Liver (tissue), 9 donors: ENCODE results near the gene PLXDC2. TPM values are rescaled to one million over a fixed set of nuclear protein-coding genes. Genes with fewer than 3 reads are reported as not detected.

ENCODE experiments used
- DNase-seq: peaks from one replicate; pipeline ENCODE4 v3.0.0-alpha.2; 2017; ENCODE audit warnings: low spot score
- H3K27ac ChIP-seq, 2 donors: one replicate each; pipeline ENCODE4 v1.7.0; 2013; ENCODE audit warnings: inconsistent platforms in 2 of 2, low read length in 2 of 2, control low read depth in 1 of 2, low read depth in 1 of 2, mild to moderate bottlenecking in 1 of 2
- H3K27me3 ChIP-seq, 4 donors: one replicate each; pipeline versions ENCODE4 v1.6.1 to v1.7.0; 2013; ENCODE audit warnings: low read length in 3 of 4, inconsistent platforms in 1 of 4, mild to moderate bottlenecking in 1 of 4, moderate library complexity in 1 of 4; ENCODE audit not compliant: control insufficient read depth in 4 of 4, insufficient read depth in 4 of 4
- H3K36me3 ChIP-seq, 4 donors: one replicate each; pipeline versions ENCODE4 v1.6.1 to v1.7.0; 2013; ENCODE audit warnings: low read length in 3 of 4, mild to moderate bottlenecking in 3 of 4, low read depth in 1 of 4, moderate library complexity in 1 of 4; ENCODE audit not compliant: control insufficient read depth in 4 of 4, insufficient read depth in 3 of 4
- H3K4me1 ChIP-seq, 4 donors: one replicate each; pipeline versions ENCODE4 v1.6.1 to v1.7.0; 2013; ENCODE audit warnings: low read length in 3 of 4, mild to moderate bottlenecking in 3 of 4, moderate library complexity in 1 of 4; ENCODE audit not compliant: control insufficient read depth in 4 of 4, insufficient read depth in 4 of 4
- H3K4me3 ChIP-seq, 3 donors: one replicate each; pipeline versions ENCODE4 v1.6.1 to v1.7.0; 2013; ENCODE audit warnings: low read length in 3 of 3, control low read depth in 1 of 3, low read depth in 1 of 3, mild to moderate bottlenecking in 1 of 3
- H3K9ac ChIP-seq, 2 donors: one replicate each; pipeline ENCODE4 v1.7.0; 2013; ENCODE audit warnings: low read length in 2 of 2, mild to moderate bottlenecking in 2 of 2, moderate library complexity in 2 of 2, control low read depth in 1 of 2, low read depth in 1 of 2
- H3K9me3 ChIP-seq, 4 donors: one replicate each; pipeline versions ENCODE4 v1.6.1 to v1.7.0; 2013; ENCODE audit warnings: low read length in 3 of 4; ENCODE audit not compliant: control insufficient read depth in 4 of 4
- ATF3 ChIP-seq: IDR thresholded peaks from 2 replicates; pipeline ENCODE4 v1.6.1; 2016; ENCODE audit warnings: antibody characterized with exemption
- CTCF ChIP-seq: fragments of 150-350 bp; IDR thresholded peaks from 2 replicates; pipeline ENCODE4 v1.5.1; 2017; ENCODE audit warnings: improper control_type of control experiment, low read depth, low read length; ENCODE audit not compliant: missing input control
- FOXA2 ChIP-seq: IDR thresholded peaks from 2 replicates; pipeline ENCODE4 v1.6.1; 2016; ENCODE audit warnings: antibody characterized with exemption
- GABPA ChIP-seq, 2 donors: IDR thresholded peaks in 1 of 2; conservative IDR thresholded peaks in 1 of 2; 2 replicates each; pipeline ENCODE4 v1.6.1; 2016; ENCODE audit warnings: antibody characterized with exemption in 2 of 2, mild to moderate bottlenecking in 1 of 2, moderate library complexity in 1 of 2
- HNF4A ChIP-seq, 2 donors: conservative IDR thresholded peaks; 2 replicates each; pipeline ENCODE4 v1.6.1; 2016; ENCODE audit warnings: antibody characterized with exemption in 2 of 2, mild to moderate bottlenecking in 2 of 2
- JUND ChIP-seq, 2 donors: IDR thresholded peaks; 2 replicates each; pipeline ENCODE4 v1.6.1; 2016; ENCODE audit warnings: antibody characterized with exemption in 2 of 2
- MAX ChIP-seq: IDR thresholded peaks from 2 replicates; pipeline ENCODE4 v1.6.1; 2016; ENCODE audit warnings: antibody characterized with exemption
- NR2F2 ChIP-seq: IDR thresholded peaks from 2 replicates; pipeline ENCODE4 v1.6.1; 2016; ENCODE audit warnings: antibody characterized with exemption
- RAD21 ChIP-seq, 2 donors: IDR thresholded peaks; 2 replicates each; pipeline ENCODE4 v1.6.1; 2016; ENCODE audit warnings: antibody characterized with exemption in 2 of 2, mild to moderate bottlenecking in 2 of 2
- REST ChIP-seq: IDR thresholded peaks from 2 replicates; pipeline ENCODE4 v1.6.1; 2016; ENCODE audit warnings: antibody characterized with exemption, mild to moderate bottlenecking
- RXRA ChIP-seq, 2 donors: IDR thresholded peaks; 2 replicates each; pipeline ENCODE4 v1.6.1; 2017 to 2018; ENCODE audit warnings: antibody characterized with exemption in 2 of 2, mild to moderate bottlenecking in 1 of 2
- SP1 ChIP-seq: IDR thresholded peaks from 2 replicates; pipeline ENCODE4 v1.6.1; 2018; ENCODE audit warnings: antibody characterized with exemption, mild to moderate bottlenecking
- TAF1 ChIP-seq: conservative IDR thresholded peaks from 2 replicates; pipeline ENCODE4 v1.6.1; 2016; ENCODE audit warnings: antibody characterized with exemption, mild to moderate bottlenecking
- YY1 ChIP-seq: IDR thresholded peaks from 2 replicates; pipeline ENCODE4 v1.6.1; 2016; ENCODE audit warnings: antibody characterized with exemption, mild to moderate bottlenecking
- ZBTB33 ChIP-seq: IDR thresholded peaks from 2 replicates; pipeline ENCODE4 v1.6.1; 2016; ENCODE audit warnings: antibody characterized with exemption
- WGBS: extraction: QIAGEN DNeasy Blood & Tissue Kit; methylation state at CpG from one replicate; pipeline ENCODE4 v1.1.7; 2013; 5-methylcytosine and 5-hydroxymethylcytosine counted together
- polyA plus RNA-seq, 2 donors: library from polyadenylated mRNA; stranded (reverse) in 1 of 2; unstranded in 1 of 2; fragments of 200-250 nt in 1 of 2; fragments of >200 nt in 1 of 2; fragmentation: Nextera tagmentation in 1 of 2; extraction: Ambion mirVana in 1 of 2; gene quantifications; one replicate each; pipeline versions ENCODE4 v1.2.1 to v1.2.3, GENCODE V29; 2013 to 2015
- total RNA-seq, 2 donors: library from RNA; depleted of rRNA; stranded (reverse); fragments of >200 nt; gene quantifications; one replicate each; pipeline ENCODE4 v1.2.3, GENCODE V29; 2014
- donor health status: healthy.
- donor health status: healthy.
- donor health status: healthy.
- donor health status: healthy.
- donor health status: healthy.

The PLXDC2 gene
- total and polyA plus RNA-seq, 4 donors = 1.4 to 5.1 (median 2.4) TPM

GRCh38 chr10:20132816-20133215 lies 316.6 kb downstream of the PLXDC2 start (continued):
- TF ChIP-seq CTCF (no peak), HNF4A (conservative IDR thresholded peaks at IDR 0.05) (no peak), TAF1 (no peak), MAX (no peak), JUND (IDR thresholded peaks at IDR 0.05) (no peak), YY1 (no peak), GABPA (IDR thresholded peaks at IDR 0.05 in 1 of 2, conservative IDR thresholded peaks at IDR 0.05 in 1 of 2) (no peak), RAD21 (IDR thresholded peaks at IDR 0.05) (no peak)

GRCh38 chr10:20133669-20134189 lies 317.5 kb downstream of the PLXDC2 start:
- WGBS = 98% methylated on average over 2 of the region's 2 CpGs
- H3K9me3 ChIP-seq = peaks cover 3 to 8% (median 5%) of the 10 kb centered on the region in 4 donors
- H3K4me3 ChIP-seq = peak overlapping the region in 1 of 3 donors; percentile 11
- TF ChIP-seq RXRA (IDR thresholded peaks at IDR 0.05) = no peak
- no peak overlapping the region for H3K27ac ChIP-seq
- H3K9ac ChIP-seq = no peak overlapping the region
- no peaks in the 10 kb centered on the region for H3K4me1 ChIP-seq
- DNase-seq = no peak
- no peaks in the 10 kb centered on the region for H3K27me3 ChIP-seq
- no peaks in the 10 kb centered on the region for H3K36me3 ChIP-seq

GRCh38 chr10:20142311-20142710 lies 326.1 kb downstream of the PLXDC2 start:
- Histone ChIP-seq H3K9ac (no peak overlapping the region), H3K4me3 (no peak overlapping the region), H3K9me3 (no peaks in the 10 kb centered on the region), H3K36me3 (no peaks in the 10 kb centered on the region), H3K4me1 (no peaks in the 10 kb centered on the region), H3K27ac (no peak overlapping the region), H3K27me3 (no peaks in the 10 kb centered on the region)
- no peak for TF ChIP-seq GABPA (IDR thresholded peaks at IDR 0.05 in 1 of 2, conservative IDR thresholded peaks at IDR 0.05 in 1 of 2)
- no peak for TF ChIP-seq SP1
- no peak for TF ChIP-seq FOXA2
- no peak for TF ChIP-seq ATF3
- no peak for TF ChIP-seq MAX
- TF ChIP-seq TAF1 = no peak
- TF ChIP-seq ZBTB33 = no peak
- TF ChIP-seq RXRA (IDR thresholded peaks at IDR 0.05) = no peak
- no peak for TF ChIP-seq RAD21 (IDR thresholded peaks at IDR 0.05)
- TF ChIP-seq REST = no peak
- TF ChIP-seq YY1 = no peak
- no peak for TF ChIP-seq NR2F2
- no peak for DNase-seq
